Measurements from ENCODE around the gene RCSD1. TPM values are rescaled to one million over a fixed set of nuclear protein-coding genes. Genes with fewer than 3 reads are reported as not detected.

RCSD1 gene
- total RNA-seq, 2 donors from 2014 or later: 28.2 to 65.6 TPM

- Mint-ChIP-seq H3K27ac (peak overlapping the region in 1 of 2 donors; percentile 18), H3K9me3 (no peaks in the 10 kb centered on the region), H3K36me3 (no peaks in the 10 kb centered on the region)
- DNase-seq (ENCODE audit: low spot score in 2 of 2) (no peak), ATAC-seq (no peak)
These were observed 117.1 kb downstream of the RCSD1 start for GRCh38 chr1:167746988-167747655.

DNA sequence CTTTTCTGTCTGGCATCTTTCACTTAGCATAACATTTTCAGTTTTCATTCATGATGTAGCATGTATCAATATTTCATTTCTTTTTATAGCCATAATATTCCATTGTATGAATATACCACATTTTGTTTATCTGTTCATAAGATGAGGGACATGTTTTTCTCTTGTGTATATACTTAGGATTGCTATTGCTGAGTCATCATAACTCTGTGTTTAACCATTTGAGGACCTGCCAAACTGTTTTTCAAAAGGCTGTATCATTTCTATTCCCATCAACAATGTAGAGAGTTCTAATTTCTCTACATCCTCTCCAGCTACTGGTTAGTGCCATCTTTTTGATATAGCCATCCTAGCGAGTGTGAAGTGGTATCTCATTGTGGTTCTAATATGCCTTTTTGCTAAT lies 118.0 kb downstream of the RCSD1 start:
- DNase-seq (ENCODE audit: low spot score in 2 of 2) (no peak), ATAC-seq (no peak)
- Mint-ChIP-seq H3K36me3 (peaks cover 0 to 4% of the 10 kb centered on the region in 2 donors), H3K27ac (no peak overlapping the region), H3K9me3 (no peaks in the 10 kb centered on the region)

GRCh38 chr1:167748906-167749305 lies 118.9 kb downstream of the RCSD1 start:
- peaks cover 0 to 7% of the 10 kb centered on the region in 2 donors for H3K36me3 Mint-ChIP-seq
- no peaks in the 10 kb centered on the region for H3K9me3 Mint-ChIP-seq
- no peak for DNase-seq (ENCODE audit: low spot score in 2 of 2)
- no peak overlapping the region for H3K27ac Mint-ChIP-seq
- ATAC-seq: no peak

DNA sequence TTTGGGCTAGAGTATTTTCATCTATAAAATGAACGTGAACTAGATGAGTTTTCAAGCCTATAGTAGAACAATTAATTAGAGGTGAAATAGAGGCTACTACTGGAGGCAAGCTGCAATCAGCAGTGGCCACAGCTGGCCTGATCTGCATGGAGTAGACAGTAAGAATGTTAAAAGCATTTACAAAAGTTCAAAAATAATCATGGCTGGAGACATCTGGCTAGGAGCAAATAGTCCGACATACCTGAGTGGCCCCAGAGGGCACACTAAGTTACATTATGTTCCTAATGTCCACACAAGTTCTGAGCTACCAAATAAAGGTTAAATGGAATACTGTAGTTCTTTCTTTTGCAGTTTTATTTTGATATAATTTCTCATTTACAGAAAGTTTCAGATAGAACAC lies 119.7 kb downstream of the RCSD1 start:
- Mint-ChIP-seq H3K9me3 (no peaks in the 10 kb centered on the region), H3K36me3 (peaks cover 0 to 7% of the 10 kb centered on the region in 2 donors), H3K27ac (no peak overlapping the region)
- DNase-seq (ENCODE audit: low spot score in 2 of 2) (no peak), ATAC-seq (no peak)

- ATAC-seq (no peak), DNase-seq (ENCODE audit: low spot score in 2 of 2) (no peak)
- Mint-ChIP-seq H3K36me3 (peaks cover 0 to 7% of the 10 kb centered on the region in 2 donors), H3K9me3 (no peaks in the 10 kb centered on the region), H3K27ac (no peak overlapping the region)
These were observed 120.6 kb downstream of the RCSD1 start for GRCh38 chr1:167750641-167751040.

- no peak for ATAC-seq
- DNase-seq (ENCODE audit: low spot score in 2 of 2): no peak
- Mint-ChIP-seq H3K36me3 (peaks cover 0 to 7% of the 10 kb centered on the region in 2 donors), H3K9me3 (no peaks in the 10 kb centered on the region), H3K27ac (no peak overlapping the region)
These were observed 121.6 kb downstream of the RCSD1 start for GRCh38 chr1:167751676-167752075.

DNA sequence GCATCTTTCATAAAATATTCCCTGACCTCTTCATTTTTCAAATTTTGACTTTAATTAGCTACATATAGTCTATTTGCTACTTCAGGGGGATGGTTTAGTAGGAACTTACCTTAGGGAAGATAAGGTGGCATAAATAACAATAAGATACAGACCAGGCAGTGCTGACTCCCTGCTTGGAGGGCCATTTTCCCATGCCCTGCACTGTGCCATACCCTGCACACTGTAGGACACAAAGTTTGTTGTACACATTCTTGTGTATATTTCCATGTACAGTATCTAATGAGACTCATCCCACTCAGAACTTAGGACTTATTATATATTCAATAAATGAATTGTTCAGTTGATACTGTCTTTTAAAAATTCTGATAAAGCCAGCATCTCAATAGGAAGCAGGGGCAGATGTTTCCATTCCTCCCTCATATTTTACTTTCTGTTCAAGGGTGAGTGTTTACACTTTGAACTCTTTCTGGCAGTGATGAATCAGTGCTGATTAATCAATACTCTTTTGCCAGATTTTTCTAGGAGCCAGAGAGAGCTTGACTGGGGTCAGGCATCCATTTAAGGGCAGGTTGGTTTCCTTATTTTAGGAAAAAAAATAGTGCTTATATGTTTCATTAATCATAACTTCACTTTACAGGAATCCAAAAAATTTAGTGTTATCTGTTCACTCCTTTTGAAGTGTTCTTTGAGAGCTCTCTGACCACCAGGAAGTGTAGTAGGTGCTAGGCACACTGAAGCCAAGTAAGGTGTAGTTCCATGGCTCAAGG lies 122.4 kb downstream of the RCSD1 start:
- H3K36me3 Mint-ChIP-seq: peaks cover 0 to 7% of the 10 kb centered on the region in 2 donors
- ATAC-seq: peak; percentile 83 to 92
- no peak for DNase-seq (ENCODE audit: low spot score in 2 of 2)
- H3K27ac Mint-ChIP-seq: peak overlapping the region; percentile 85 to 88
- no peaks in the 10 kb centered on the region for H3K9me3 Mint-ChIP-seq

GRCh38 chr1:167755654-167756053 lies 125.6 kb downstream of the RCSD1 start:
- peaks cover 0 to 13% of the 10 kb centered on the region in 2 donors for H3K36me3 Mint-ChIP-seq
- ATAC-seq: no peak
- peaks cover 0 to 4% of the 10 kb centered on the region in 2 donors for H3K9me3 Mint-ChIP-seq
- no peak for DNase-seq (ENCODE audit: low spot score in 2 of 2)
- no peak overlapping the region for H3K27ac Mint-ChIP-seq

Other genes starting within 250 kb of the RCSD1 start
- 100 to 1,000 TPM; 118 to 158 TPM for gene CD247, start 111.7 kb upstream of the RCSD1 start, total RNA-seq
- gene CREG1, start 76.5 kb upstream of the RCSD1 start, total RNA-seq: 10 to 100 TPM; 11.7 to 15.1 TPM
- 10 to 100 TPM; 26.8 to 33.0 TPM for gene MPZL1, start 91.8 kb downstream of the RCSD1 start, total RNA-seq